Stimulated activated CD8-positive, alpha-beta memory T cell treated with anti-CD3 and anti-CD28 coated beads, Interleukin-4, amount 100 ng/mL, for 1 hour (primary cell): ENCODE data around the gene DDX3Y.
A peak's percentile ranks its signal among the peaks of the same experiment; 100 is the strongest.

Experiments
- DNase-seq, 2 donors: peaks; one replicate each; pipeline ENCODE4 v3.0.0-alpha.2; 2020; ENCODE audit warnings: low read depth in 2 of 2, low spot score in 1 of 2

The DDX3Y gene

GRCh38 chrY:12904618-12905516, at the start of gene DDX3Y:
TSS of gene DDX3Y (plus strand) at chrY:12904868. CDS start at chrY:12904937, 69 bp downstream.
- DNase-seq = peak in 1 of 2 donors; percentile 61

- no peak for DNase-seq
Observed at GRCh38 chrY:12855791-12856275, 48.8 kb upstream of the DDX3Y start.

- DNase-seq = no peak
Observed at GRCh38 chrY:12867960-12868359, 36.7 kb upstream of the DDX3Y start.

- no peak for DNase-seq
Observed at GRCh38 chrY:12896973-12897372, 7.7 kb upstream of the DDX3Y start.

GRCh38 chrY:12898604-12899003, 6.1 kb upstream of the DDX3Y start:
- no peak for DNase-seq

- DNase-seq = peak in 1 of 2 donors; percentile 40
Observed at GRCh38 chrY:12905517-12905872, 827 bp downstream of the DDX3Y start.

GRCh38 chrY:12905895-12906294, 1.2 kb downstream of the DDX3Y start:
- DNase-seq = no peak

GRCh38 chrY:12913541-12913940, 8.9 kb downstream of the DDX3Y start:
- DNase-seq = no peak

GRCh38 chrY:12928043-12928442, 23.4 kb downstream of the DDX3Y start:
- DNase-seq = no peak

- no peak for DNase-seq
Observed at GRCh38 chrY:12941725-12942687, 37.3 kb downstream of the DDX3Y start.
